NCI-H446 (cell line): ENCODE measurements around the gene TNFSF15.

Source experiments
- DNase-seq, 2 experiments: peaks; one replicate each; lab custom pipeline; 2025; lab: John Stamatoyannopoulos, UW

Gene TNFSF15

DNA sequence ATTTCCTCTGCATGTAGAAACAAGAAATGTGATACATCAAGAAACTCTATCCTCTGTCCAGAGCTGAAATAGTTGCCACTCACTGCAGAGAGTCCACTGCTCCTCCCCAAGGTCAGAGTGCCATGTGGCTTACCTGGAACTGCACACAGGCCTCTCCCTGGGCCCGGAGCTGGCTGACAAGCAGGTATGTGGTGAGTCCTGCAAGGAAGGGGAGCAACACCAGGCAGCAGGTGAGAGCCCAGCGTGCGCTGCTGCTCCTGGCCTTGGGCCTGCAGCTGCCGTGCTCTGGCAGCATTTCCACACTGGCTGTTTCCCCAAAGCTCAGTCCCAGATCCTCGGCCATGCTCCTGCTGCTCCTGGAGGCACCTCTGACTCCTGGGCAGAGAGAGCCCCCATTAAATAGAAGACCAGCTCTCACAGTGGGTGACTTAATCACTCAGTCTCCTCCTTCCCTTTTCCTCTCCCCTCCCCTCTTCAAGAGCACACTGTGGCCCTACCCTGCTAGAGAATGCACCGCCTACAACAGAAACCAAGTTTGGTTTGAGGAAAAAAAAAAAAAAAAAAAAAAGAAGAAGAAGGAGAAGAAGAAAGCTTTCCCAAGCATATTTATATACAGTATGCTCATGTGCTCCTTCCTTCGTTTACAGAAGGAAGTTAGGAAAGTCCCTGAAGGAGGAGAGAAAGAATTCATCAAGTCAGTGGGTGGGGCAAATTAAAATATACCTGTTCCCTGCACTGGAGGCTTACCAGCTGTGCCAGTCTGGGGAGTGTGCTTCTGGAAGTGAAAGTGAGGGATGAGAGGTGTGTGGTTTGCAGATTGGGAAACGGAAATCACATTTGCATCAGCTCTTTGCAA is at the start of gene TNFSF15:
Gene TNFSF15 (minus strand): TSS at position 370 of the 856 bp plus-strand sequence. CDS start 27 bp downstream, at position 343.
- DNase-seq, result no peak

DNA sequence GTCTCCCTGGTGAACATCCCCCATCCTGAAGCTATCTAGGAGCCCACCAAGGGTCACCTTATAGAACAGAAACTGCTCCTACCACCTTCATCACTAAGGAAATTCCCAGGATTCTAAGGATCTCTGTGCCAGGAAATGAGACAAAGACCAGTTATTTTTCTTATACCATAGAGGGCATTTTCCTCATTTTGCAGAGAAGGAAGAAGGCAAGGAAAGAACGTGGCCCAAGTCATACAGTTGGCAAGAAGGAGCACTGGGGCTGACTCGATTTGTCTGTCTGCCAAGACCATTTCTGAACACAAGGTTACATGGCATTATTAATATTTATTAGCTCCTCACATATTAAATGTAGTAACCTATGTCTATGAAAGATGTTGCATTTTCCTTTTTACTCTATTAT is 49.6 kb upstream of the TNFSF15 start:
- peak in 1 of 2 experiments; percentile 0 for DNase-seq

DNA sequence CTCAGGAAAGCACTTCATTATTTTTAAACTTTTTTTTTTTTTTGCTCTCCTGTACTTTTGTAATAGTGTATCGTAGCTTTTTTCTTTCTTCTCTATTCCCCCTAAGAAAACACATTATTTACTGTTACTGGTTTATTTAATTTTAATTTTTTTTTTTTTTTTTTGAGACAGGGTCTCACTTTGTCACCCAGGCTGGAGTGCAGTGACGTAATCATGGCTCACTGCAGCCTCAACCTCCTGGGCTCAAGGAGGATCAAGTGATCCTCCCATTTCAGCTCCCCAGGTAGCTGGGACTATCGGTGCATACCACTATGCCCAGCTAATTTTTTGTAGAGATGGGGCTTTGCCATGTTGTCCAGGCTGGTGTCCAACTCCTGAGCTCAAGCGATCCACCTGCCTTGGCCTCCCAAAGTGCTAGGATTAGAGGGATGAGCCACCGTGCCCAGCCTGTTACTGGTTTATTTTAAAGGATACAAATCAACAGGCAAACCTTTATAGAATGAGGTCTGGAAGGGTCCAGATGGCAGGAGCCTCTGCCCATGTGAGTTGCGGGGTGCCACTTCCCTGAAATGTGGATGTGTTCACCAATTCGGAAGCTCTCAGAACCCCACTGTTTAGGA is 49.0 kb upstream of the TNFSF15 start:
- no peak for DNase-seq

DNA sequence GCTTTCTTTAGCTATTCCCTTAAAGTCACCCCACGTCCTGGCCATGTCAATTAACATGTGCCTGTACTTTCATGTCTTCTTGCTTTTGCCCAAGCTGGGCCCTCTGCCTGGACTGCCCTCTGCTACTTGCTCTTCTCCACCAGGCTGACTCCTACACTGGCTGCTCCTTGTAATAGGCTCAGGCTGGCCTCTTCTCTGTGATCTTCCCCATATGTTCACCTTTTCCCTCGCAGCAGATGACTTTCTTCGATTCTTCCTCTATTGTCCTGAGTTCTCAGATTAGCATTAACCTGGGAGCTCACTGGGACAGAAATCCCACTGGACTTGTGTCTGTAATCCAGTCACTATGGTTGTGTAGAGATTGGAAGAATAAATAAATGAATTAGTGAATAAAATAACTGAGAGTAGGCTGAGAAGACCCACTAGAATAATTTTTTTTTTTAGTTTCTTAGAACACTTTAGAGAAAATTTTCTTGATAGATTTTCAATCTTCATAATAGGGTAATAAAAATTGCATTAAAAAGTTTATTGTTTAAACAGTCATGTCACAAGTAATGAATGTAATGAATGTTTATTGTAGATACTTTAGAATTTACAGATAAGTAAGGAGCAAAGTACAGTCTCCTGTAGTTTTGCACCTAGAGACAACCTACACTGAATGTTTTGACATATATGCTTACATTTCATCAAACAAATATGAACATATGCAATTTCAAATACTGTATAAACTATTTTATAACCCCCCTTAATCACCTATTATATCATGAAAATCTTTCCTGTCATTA is 47.4 kb upstream of the TNFSF15 start:
- DNase-seq, result no peak

DNA sequence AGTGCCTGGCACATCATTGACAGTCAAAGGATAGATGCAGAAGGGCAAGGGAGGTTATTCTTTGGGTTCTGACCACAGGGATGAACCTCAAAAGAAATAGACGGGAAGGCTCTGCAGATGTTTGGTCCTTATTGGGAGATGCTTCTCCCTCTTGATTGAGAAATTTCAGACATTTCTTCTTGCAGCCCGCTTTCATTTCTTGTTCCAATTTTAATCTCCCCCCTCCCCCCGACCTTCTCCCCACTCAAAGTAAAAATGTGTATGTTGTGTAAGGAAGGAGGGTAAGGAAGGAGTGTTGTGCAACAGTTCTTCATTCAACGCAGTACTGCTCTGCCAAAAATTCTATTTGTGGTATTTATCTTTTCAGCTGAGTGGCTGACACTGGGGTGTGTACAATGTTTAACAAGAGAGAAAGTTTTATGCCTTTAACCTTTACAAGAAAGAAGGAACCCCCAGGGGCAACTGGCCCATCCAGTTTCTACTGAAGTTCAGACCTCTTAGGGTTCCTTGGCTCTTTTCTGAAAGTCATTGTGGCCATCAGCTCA is 46.3 kb upstream of the TNFSF15 start:
- DNase-seq, result no peak

DNA sequence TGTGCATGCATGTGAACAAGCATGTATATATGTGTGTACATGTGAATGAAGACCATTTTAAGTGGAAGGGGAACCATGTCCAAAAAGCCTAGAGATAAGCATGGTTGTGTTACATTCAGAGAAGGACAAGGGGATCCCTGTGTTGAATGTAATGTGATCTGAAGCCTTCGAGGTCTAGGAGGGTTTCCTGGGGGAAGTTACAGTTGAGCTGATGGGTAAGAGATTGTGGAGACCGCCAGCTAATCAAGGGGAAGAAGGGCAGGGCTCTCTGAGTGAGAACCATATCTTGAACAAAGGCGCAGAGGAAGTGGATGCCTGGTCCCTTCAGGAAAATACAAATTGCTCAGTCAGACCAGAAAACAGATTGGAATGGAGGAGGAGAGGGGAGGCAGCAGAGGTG is 45.5 kb upstream of the TNFSF15 start:
- DNase-seq, result no peak

DNA sequence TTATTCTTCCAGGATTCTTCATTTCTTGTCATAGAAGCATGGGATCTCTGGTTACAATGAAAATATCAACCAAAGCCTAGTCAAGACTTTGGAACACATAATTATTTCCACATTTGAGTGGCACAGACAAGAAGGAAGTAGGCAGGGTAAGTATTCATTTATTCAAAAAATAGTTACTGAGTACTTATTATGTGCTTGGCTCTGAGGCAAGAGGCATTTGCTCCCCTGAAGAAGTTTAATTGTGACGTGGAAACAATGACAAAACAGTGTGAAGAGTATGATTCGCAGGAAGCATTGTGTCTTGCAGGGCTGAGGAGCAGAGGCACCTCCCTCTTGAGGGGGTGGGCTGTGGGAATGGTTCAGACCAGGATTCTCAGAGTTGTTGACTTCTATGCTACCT is 45.0 kb upstream of the TNFSF15 start:
- DNase-seq, result no peak

DNA sequence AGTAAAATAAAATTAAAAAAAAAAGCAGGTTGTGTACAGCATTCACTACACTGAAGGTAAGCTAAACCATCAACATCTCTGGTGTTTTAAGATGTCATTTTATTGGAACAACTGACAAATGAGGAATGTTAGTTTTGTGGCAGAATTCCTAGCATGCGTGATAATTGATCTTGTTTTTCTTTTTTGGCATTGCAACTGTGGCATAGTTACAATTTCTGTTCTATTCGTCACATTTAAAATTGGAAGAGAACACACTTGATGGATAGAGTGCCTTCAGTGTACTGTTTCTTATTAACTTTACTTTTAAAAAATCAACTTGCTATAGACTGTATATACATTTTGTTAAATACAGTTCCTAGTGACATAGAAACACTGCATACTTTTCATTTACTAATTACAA is 43.6 kb upstream of the TNFSF15 start:
- DNase-seq, result no peak

DNA sequence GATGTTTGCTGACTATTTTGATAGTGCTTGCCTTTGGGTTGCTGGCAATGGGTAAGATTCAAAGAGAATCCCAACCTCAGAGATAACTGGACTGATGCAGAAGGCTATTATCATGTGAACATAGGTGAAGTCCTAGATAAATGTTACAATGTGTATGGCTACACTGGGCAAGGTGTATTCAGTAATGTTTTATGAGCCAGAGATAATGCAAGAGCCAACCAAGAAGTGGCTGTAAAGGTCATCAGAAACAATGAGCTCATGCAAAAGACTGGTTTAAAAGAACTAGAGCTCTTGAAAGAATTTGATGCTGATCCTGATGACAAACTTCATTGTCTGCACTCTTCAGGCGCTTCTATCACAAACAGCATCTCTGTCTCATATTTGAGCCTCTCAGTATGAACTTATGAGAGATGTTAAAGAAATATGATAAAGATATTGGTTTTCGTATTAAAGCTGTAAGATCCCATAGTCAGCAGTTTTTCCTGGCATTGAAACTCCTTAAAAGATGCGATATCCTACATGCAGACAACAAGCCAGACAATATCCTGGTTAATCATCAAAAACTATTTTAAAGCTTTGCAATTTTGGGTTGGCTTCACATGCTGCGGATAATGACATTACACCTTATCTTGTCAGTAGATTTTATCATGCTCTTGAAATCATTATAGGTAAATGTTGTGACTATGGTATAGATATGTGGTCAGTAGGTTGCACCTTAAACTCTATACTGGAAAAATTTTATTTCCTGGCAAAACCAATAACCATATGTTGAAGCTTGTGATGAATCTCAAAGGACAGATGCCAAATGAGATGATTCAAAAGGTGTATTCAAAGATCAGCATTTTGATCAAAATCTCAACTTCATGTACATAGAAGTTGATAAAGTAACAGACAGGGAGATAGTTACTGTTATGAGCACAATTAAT is 41.9 kb upstream of the TNFSF15 start:
- no peak for DNase-seq

DNA sequence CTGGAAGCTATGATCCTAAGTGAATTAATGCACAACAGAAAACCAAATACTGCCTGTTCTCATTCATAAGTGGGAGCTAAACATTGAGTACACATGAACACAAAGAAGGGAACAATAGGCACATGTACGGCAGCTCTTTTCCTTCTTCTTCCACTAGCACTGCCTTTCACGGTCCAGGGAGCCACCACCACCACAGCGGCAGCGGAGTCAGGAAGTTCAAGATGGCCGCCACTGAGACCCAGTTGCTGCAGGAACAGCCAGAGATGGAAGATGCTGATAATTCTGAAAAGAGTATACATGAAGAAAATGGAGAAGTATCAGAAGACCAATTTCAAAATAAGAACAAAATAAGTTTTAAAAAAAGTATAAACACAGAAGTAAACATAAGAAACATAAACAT is 39.5 kb upstream of the TNFSF15 start:
- no peak for DNase-seq

DNA sequence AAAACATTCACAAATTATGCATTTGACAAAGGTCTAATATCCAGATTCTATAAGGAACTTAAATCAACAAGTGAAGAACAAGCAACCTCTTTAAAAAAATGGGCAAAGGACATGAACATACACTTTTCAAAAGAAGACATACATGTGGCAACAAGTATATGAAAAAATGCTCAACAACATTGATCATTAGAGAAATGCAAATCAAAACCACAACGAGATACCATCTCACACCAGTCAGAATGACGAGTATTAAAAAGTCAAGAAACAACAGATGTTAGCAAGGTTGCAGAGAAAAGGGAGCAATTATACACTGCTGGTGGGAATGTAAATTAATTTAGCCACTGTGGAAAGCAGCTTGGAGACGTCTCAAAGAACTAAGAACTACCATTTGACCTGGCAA is 38.9 kb upstream of the TNFSF15 start:
- no peak for DNase-seq

DNA sequence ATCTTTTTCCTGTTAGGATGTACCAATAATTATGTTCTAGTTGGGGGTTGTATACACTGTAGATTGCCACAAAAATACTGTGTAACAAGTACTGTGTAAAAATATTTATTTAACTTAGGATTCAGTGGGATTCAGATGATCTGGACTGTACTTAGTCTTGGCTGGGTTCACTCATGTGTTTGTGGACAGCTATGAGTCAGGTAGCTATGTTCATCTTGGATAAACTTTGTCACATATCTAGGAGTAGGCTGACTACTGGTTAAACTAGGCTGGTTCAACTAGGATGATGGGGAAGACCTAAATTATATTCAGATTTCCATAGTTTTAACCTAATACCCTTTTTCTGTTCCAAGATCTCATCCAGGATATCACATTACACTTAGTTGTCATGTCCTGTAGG is 32.1 kb upstream of the TNFSF15 start:
- no peak for DNase-seq

DNA sequence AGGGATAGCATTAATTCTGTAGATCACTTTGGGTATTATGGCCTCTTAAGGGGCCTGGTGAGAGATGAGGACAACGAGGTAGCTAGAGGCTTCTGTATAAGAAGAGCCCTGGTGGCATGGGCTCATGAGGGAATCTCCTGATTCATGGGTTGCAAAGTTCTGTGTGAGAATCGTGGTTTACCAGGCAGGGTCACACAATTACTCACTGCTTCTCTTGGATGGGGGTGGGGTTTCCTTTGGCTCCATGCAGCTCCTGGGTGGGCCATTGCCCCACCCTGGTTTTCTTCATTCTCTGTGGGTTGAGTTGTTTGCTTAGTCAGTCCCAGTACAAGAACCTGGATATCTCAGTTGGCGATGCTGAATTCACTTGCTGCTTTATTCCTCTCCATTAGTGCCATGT is 30.9 kb upstream of the TNFSF15 start:
- DNase-seq, result no peak

DNA sequence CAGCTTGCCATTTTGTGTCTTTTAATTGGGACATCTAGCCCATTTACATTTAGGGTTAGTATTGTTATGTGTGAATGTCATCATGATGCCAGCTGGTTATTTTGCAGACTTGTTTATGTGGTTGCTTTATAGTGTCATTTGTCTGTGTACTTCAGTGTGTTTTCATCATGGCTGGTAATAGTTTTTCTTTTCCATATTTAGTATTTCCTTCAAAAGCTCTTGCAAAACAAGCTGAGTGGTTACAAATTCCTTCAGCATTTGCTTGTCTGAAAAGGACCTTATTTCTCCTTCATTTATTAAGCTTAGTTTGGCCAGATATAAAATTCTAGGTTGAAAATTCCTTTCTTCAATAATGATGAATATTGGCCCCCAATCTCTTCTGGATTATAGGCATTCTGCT is 28.5 kb upstream of the TNFSF15 start:
- DNase-seq, result no peak

DNA sequence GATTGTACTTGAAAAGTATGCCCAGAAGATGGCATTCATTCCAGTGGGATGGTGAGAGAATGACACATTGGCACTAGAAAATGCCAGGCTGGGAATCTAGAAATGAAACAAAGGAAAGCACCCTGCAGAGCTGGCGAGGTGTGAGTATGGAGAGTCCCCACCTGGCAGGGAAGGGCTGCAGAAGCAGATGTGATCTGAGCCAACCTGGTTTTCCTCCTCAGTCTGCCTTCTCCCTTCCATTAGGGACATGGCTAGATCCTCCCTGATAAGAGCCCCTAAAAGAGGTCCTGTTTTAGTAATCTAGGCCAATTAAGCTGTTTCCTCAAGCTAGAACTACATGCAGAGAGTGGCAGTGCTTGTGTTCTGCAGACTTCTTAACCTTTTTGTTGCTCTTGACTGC is 24.7 kb upstream of the TNFSF15 start:
- no peak for DNase-seq

DNA sequence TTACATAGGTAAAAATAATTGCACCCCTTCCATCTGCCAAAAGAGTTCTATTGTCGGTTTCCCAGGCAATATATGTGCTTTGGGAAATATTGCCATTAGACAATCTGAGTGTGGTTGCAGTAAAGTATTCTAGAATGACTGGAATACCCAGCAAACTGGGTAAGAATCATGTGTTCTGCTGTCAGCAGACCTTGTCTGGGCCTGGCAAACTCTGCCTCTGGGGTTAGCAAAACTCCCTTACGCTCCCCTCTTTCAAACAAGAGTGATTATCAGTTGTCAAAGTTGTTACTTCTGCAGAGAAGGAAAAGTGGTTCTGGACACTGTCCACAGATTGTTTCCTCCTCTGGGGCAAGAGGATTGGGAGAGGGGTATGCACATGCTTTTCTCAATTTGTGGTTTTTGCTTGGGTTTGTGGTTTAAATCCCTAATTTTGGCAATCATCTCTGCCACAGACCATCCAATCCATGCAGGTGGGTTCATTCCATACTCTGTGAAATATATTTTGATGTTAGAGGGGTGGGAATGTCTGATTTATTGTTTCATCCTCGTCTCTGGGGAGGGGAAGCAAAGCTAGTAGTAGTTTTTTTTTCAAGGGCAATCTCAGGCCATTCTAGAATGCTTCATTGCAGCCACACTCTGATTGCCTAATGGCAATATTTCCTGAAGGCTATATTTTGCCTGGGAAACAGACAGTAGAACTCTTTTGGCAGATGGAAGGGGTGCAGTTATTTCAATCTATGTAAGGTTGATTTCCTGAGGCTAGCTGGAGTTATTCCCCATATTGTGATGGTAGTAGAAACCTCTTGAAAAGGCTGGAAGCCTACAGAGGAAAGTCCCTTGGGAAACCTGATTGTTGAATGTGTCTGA is 24.0 kb upstream of the TNFSF15 start:
- no peak for DNase-seq

DNA sequence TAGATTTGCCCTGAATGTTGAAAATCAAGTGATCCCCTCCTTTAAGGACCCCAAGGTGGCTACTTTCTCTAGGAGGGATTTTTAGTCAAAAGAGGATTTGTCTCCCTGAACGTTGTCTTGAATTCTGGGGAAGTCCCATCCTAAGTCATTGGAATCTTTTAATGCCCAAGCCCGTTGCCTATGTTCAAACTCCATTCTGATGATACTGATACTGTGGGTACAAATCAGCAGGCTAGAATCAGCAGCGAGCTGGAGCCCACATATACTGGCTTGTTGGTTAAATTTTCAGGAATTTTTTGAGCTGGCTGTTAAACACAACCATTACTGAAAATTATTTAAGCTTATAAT is 22.4 kb upstream of the TNFSF15 start:
- DNase-seq, result no peak

DNA sequence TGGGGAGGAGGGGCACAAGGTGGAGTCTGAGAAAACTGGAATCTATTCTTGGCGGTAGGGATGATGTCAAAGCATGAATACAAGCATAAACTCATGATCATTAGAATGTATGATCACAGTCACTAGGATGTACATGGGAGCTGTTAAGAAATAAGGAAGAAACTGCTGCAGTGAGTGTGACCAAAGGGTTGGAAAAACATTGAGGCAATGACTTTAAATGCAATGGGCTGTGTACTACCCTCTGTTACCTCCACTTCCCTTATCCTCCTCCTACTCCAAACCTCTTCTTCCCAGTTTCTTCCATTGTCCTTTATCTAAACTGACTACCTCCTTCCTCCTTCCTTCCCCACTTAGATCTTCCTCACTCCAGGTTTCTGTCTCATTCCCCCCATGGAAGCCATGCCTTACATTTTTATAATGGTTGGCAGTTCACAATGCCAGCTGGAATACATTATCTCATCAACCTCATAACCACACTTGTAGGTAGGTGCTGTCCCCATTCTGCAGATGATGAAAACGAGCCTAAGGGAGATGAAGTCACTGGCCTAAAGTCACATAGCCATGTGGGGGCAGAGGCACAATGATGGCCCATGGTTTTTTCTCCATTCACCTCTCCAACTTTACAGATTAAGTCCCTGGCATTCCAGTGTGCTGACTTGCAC is 21.9 kb upstream of the TNFSF15 start:
- no peak for DNase-seq

DNA sequence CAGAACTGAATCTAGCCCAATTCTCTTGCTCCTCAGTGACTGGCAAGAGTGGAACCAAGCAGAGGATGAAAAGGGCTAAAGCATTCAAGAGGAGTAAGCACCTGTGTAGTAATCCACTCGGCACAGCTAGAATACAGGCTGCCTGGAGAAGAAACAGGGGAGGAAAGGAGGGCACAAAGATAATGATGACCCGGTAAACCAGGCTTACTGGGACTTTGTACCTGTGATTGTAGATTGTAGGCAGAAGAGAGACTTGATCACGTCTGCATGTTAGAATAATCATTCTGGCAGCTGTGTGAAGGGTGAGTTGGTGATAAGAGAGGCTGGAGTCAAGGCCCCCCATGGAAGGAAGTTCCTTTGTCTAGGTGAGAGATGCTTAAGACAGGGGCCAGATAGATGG is 20.6 kb upstream of the TNFSF15 start:
- no peak for DNase-seq
